ENCODE measurements around the gene CHRNB2. TPM values are rescaled to one million over a fixed set of nuclear protein-coding genes. Genes with fewer than 3 reads are reported as not detected.

CHRNB2 gene
- total RNA-seq, 1 donor from 2014 or later, result not detected

GRCh38 chr1:154609398-154610380 is 42.1 kb downstream of the CHRNB2 start:
- no peak for TF ChIP-seq CTCF (conservative IDR thresholded peaks at IDR 0.05; ENCODE audit: low read depth, low read length)
- DNase-seq (ENCODE audit: low read depth), result no peak
- no peak overlapping the region for H3K4me3 ChIP-seq (ENCODE audit: low read depth, low read length)

GRCh38 chr1:154611150-154611862 is 43.7 kb downstream of the CHRNB2 start:
- no peak overlapping the region for H3K4me3 ChIP-seq (ENCODE audit: low read depth, low read length)
- DNase-seq (ENCODE audit: low read depth), result no peak
- TF ChIP-seq CTCF (conservative IDR thresholded peaks at IDR 0.05; ENCODE audit: low read depth, low read length), result no peak

GRCh38 chr1:154614247-154614646 is 46.7 kb downstream of the CHRNB2 start:
- no peak overlapping the region for H3K4me3 ChIP-seq (ENCODE audit: low read depth, low read length)
- DNase-seq (ENCODE audit: low read depth), result no peak
- TF ChIP-seq CTCF (conservative IDR thresholded peaks at IDR 0.05; ENCODE audit: low read depth, low read length), result peak; percentile 4

- H3K4me3 ChIP-seq (ENCODE audit: low read depth, low read length), result no peak overlapping the region
- no peak for DNase-seq (ENCODE audit: low read depth)
Observed at GRCh38 chr1:154614901-154615300, 47.3 kb downstream of the CHRNB2 start.

GRCh38 chr1:154615411-154615810 is 47.8 kb downstream of the CHRNB2 start:
- DNase-seq (ENCODE audit: low read depth), result no peak
- no peak for TF ChIP-seq CTCF (conservative IDR thresholded peaks at IDR 0.05; ENCODE audit: low read depth, low read length)
- no peak overlapping the region for H3K4me3 ChIP-seq (ENCODE audit: low read depth, low read length)

More at GRCh38 chr1:154614901-154615300, 47.3 kb downstream of the CHRNB2 start:
- peak; percentile 3 for TF ChIP-seq CTCF (conservative IDR thresholded peaks at IDR 0.05; ENCODE audit: low read depth, low read length)

- no peak for TF ChIP-seq CTCF (conservative IDR thresholded peaks at IDR 0.05; ENCODE audit: low read depth, low read length)
- H3K4me3 ChIP-seq (ENCODE audit: low read depth, low read length), result no peak overlapping the region
- no peak for DNase-seq (ENCODE audit: low read depth)
Observed at GRCh38 chr1:154616659-154617345, 49.2 kb downstream of the CHRNB2 start.

All from epithelial cell of proximal tubule (primary cell).